ENCODE measurements around the gene MILR1.
"Not testable (repeated sequence)": the region's sequence is repeated elsewhere in the genome, so short reads cannot be mapped to it uniquely, and the experiment has no call there.

Gene MILR1

GRCh38 chr17:64477849-64478248, 28.9 kb downstream of the MILR1 start:
- no peak for DNase-seq

- no peak for DNase-seq
Observed at GRCh38 chr17:64480951-64481350, 32.0 kb downstream of the MILR1 start.

GRCh38 chr17:64484380-64484779, 35.5 kb downstream of the MILR1 start:
- no peak for DNase-seq

GRCh38 chr17:64488301-64488700, 39.4 kb downstream of the MILR1 start:
- no peak for DNase-seq

GRCh38 chr17:64491034-64491860, 42.3 kb downstream of the MILR1 start:
- peak; percentile 65 to 75 (median 67) for DNase-seq

- peak; percentile 40 to 82 (median 67) for DNase-seq
Observed at GRCh38 chr17:64491994-64492393, 43.1 kb downstream of the MILR1 start.

- peak; percentile 40 to 63 (median 59) for DNase-seq
Observed at GRCh38 chr17:64492481-64493109, 43.7 kb downstream of the MILR1 start.

- no peak for DNase-seq
Observed at GRCh38 chr17:64494121-64494520, 45.2 kb downstream of the MILR1 start.

GRCh38 chr17:64495300-64495699, 46.4 kb downstream of the MILR1 start:
- DNase-seq, result not testable (repeated sequence)

- DNase-seq, result peak; percentile 56 to 59 (median 58)
Observed at GRCh38 chr17:64496348-64496785, 47.5 kb downstream of the MILR1 start.

GRCh38 chr17:64496786-64497564, 48.1 kb downstream of the MILR1 start, which contains the start of gene POLG2:
TSS of gene POLG2 (minus strand) at chr17:64497054. CDS start at chr17:64496968, 86 bp downstream.
- peak; percentile 94 to 97 (median 96) for DNase-seq

- peak in 1 of 3 donors; percentile 36 for DNase-seq
Observed at GRCh38 chr17:64497565-64498035, 48.7 kb downstream of the MILR1 start.

- peak in 1 of 3 donors; percentile 36 for DNase-seq
Observed at GRCh38 chr17:64498308-64499203, 49.6 kb downstream of the MILR1 start.

GRCh38 chr17:64499805-64500486, 51.0 kb downstream of the MILR1 start:
- peak in 1 of 3 donors; percentile 29 for DNase-seq

GRCh38 chr17:64500487-64500859, 51.6 kb downstream of the MILR1 start:
- no peak for DNase-seq

- DNase-seq, result peak in 1 of 3 donors; percentile 15
Observed at GRCh38 chr17:64500862-64501765, 52.2 kb downstream of the MILR1 start.

- peak in 2 of 3 donors; percentile 7 to 16 for DNase-seq
Observed at GRCh38 chr17:64502021-64502420, 53.1 kb downstream of the MILR1 start.

- no peak for DNase-seq
Observed at GRCh38 chr17:64502809-64503208, 53.9 kb downstream of the MILR1 start.

- DNase-seq, result no peak
Observed at GRCh38 chr17:64503341-64503740, 54.4 kb downstream of the MILR1 start.
